ENCODE measurements around the gene KRT86. TPM values are rescaled to one million over a fixed set of nuclear protein-coding genes. Genes with fewer than 3 reads are reported as not detected.

KRT86 gene
- total and polyA plus RNA-seq, 2 experiments from 2014 or later = 0.16 TPM; not detected in 1

DNA sequence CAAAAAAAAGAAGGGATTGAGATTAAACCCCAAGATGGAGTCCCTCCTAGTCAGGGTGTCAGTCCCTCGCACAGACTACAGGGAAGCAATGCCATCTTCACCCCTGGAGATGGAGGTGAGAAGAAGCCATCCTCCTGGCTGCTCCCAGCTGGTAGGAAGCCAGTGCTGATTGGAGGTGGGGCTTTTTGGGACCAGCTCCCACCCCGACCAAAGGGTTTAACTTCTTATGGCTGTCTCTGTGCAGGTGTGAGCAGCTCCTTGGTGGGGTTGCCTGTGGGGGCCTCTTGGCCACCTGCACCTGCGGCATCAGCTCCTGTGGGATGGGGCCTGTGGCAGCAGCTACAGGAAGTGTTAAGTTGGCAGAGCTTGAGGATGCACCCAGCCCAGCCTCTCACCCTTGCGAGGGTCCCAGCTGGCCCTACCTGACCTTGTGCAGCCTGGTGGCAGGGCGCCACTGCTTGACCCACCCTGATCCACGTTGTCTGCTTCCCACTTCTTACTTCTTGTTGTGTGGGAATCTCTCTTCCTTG lies 3.8 kb upstream of the KRT86 start:
- TF ChIP-seq JUNB (IDR thresholded peaks at IDR 0.05; ENCODE audit: unreplicated experiment) (no peak), ZNF114 (CRISPR knock-in tag; IDR thresholded peaks at IDR 0.05) (no peak), ETS1 (IDR thresholded peaks at IDR 0.05) (no peak), NANOG (IDR thresholded peaks at IDR 0.05; ENCODE audit: borderline replicate concordance) (no peak), CREB1 (CRISPR knock-in tag; IDR thresholded peaks at IDR 0.05; ENCODE audit: low read depth) (no peak), POLR2AphosphoS5 (IDR thresholded peaks at IDR 0.05; ENCODE audit: low read depth) (no peak), STAT1 (IDR thresholded peaks at IDR 0.05; ENCODE audit: unreplicated experiment) (no peak), EZH2phosphoT487 (IDR thresholded peaks at IDR 0.05; ENCODE audit: unreplicated experiment) (no peak), EZH2 (IDR thresholded peaks at IDR 0.05; ENCODE audit: low read depth, unreplicated experiment) (no peak), REST (IDR thresholded peaks at IDR 0.05; ENCODE audit: unreplicated experiment) (no peak), ZNF331 (CRISPR knock-in tag; IDR thresholded peaks at IDR 0.05; ENCODE audit: low read depth) (no peak)
- TF ChIP-seq, protein P1, sequence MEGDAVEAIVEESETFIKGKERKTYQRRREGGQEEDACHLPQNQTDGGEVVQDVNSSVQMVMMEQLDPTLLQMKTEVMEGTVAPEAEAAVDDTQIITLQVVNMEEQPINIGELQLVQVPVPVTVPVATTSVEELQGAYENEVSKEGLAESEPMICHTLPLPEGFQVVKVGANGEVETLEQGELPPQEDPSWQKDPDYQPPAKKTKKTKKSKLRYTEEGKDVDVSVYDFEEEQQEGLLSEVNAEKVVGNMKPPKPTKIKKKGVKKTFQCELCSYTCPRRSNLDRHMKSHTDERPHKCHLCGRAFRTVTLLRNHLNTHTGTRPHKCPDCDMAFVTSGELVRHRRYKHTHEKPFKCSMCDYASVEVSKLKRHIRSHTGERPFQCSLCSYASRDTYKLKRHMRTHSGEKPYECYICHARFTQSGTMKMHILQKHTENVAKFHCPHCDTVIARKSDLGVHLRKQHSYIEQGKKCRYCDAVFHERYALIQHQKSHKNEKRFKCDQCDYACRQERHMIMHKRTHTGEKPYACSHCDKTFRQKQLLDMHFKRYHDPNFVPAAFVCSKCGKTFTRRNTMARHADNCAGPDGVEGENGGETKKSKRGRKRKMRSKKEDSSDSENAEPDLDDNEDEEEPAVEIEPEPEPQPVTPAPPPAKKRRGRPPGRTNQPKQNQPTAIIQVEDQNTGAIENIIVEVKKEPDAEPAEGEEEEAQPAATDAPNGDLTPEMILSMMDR (conservative IDR thresholded peaks at IDR 0.05; ENCODE audit: low read depth in 2 of 2) = no peak
- TF ChIP-seq, protein P2, sequence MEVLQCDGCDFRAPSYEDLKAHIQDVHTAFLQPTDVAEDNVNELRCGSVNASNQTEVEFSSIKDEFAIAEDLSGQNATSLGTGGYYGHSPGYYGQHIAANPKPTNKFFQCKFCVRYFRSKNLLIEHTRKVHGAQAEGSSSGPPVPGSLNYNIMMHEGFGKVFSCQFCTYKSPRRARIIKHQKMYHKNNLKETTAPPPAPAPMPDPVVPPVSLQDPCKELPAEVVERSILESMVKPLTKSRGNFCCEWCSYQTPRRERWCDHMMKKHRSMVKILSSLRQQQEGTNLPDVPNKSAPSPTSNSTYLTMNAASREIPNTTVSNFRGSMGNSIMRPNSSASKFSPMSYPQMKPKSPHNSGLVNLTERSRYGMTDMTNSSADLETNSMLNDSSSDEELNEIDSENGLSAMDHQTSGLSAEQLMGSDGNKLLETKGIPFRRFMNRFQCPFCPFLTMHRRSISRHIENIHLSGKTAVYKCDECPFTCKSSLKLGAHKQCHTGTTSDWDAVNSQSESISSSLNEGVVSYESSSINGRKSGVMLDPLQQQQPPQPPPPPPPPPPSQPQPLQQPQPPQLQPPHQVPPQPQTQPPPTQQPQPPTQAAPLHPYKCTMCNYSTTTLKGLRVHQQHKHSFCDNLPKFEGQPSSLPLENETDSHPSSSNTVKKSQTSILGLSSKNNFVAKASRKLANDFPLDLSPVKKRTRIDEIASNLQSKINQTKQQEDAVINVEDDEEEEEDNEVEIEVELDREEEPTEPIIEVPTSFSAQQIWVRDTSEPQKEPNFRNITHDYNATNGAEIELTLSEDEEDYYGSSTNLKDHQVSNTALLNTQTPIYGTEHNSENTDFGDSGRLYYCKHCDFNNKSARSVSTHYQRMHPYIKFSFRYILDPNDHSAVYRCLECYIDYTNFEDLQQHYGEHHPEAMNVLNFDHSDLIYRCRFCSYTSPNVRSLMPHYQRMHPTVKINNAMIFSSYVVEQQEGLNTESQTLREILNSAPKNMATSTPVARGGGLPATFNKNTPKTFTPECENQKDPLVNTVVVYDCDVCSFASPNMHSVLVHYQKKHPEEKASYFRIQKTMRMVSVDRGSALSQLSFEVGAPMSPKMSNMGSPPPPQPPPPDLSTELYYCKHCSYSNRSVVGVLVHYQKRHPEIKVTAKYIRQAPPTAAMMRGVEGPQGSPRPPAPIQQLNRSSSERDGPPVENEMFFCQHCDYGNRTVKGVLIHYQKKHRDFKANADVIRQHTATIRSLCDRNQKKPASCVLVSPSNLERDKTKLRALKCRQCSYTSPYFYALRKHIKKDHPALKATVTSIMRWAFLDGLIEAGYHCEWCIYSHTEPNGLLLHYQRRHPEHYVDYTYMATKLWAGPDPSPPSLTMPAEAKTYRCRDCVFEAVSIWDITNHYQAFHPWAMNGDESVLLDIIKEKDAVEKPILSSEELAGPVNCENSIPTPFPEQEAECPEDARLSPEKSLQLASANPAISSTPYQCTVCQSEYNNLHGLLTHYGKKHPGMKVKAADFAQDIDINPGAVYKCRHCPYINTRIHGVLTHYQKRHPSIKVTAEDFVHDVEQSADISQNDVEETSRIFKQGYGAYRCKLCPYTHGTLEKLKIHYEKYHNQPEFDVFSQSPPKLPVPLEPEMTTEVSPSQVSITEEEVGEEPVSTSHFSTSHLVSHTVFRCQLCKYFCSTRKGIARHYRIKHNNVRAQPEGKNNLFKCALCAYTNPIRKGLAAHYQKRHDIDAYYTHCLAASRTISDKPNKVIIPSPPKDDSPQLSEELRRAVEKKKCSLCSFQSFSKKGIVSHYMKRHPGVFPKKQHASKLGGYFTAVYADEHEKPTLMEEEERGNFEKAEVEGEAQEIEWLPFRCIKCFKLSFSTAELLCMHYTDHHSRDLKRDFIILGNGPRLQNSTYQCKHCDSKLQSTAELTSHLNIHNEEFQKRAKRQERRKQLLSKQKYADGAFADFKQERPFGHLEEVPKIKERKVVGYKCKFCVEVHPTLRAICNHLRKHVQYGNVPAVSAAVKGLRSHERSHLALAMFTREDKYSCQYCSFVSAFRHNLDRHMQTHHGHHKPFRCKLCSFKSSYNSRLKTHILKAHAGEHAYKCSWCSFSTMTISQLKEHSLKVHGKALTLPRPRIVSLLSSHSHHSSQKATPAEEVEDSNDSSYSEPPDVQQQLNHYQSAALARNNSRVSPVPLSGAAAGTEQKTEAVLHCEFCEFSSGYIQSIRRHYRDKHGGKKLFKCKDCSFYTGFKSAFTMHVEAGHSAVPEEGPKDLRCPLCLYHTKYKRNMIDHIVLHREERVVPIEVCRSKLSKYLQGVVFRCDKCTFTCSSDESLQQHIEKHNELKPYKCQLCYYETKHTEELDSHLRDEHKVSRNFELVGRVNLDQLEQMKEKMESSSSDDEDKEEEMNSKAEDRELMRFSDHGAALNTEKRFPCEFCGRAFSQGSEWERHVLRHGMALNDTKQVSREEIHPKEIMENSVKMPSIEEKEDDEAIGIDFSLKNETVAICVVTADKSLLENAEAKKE (CRISPR knock-in tag; IDR thresholded peaks at IDR 0.05) = no peak
- Histone ChIP-seq H3K4me1 (ENCODE audit: insufficient read depth) (no peaks in the 10 kb centered on the region), H3F3A (replicated peaks; ENCODE audit: low read depth) (no peaks in the 10 kb centered on the region), H3K9me2 (ENCODE audit: insufficient read depth) (peaks cover 9% of the 10 kb centered on the region; the same call in 1 of the 2 replicates), H3K27ac (ENCODE audit: low read depth) (no peak overlapping the region), H3K79me2 (replicated peaks; ENCODE audit: insufficient read depth) (no peaks in the 10 kb centered on the region), H4K20me1 (replicated peaks; ENCODE audit: insufficient read depth) (no peaks in the 10 kb centered on the region), H3K36me3 (ENCODE audit: insufficient read depth) (no peaks in the 10 kb centered on the region), H2AFZ (no peak overlapping the region), H3K4me2 (no peak overlapping the region), H3K27me3 (ENCODE audit: insufficient read depth) (no peaks in the 10 kb centered on the region), H3K4me3 (no peak overlapping the region)
- H3K9me3 Mint-ChIP-seq = no peaks in the 10 kb centered on the region
- H3K27ac Mint-ChIP-seq = no peak overlapping the region
- no peak overlapping the region for H3K4me3 Mint-ChIP-seq
- DNase-seq (ENCODE audit: low spot score) = no peak
- H3K36me3 Mint-ChIP-seq (ENCODE audit: low read depth) = no peaks in the 10 kb centered on the region
- no peak for ATAC-seq
- H3K4me1 Mint-ChIP-seq = no peaks in the 10 kb centered on the region
- H3K27me3 Mint-ChIP-seq (ENCODE audit: insufficient read depth, low read depth, poor library complexity) = peaks cover 2% of the 10 kb centered on the region
